ENCODE measurements around the gene GRM8. TPM values are rescaled to one million over a fixed set of nuclear protein-coding genes. Genes with fewer than 3 reads are reported as not detected.
A peak's percentile ranks its signal among the peaks of the same experiment; 100 is the strongest.

The GRM8 gene
- total and polyA plus RNA-seq, 9 of the 15 experiments (the other 6 are each of a cell fraction or from before 2014, with no cell fraction given), result 0.13 TPM; not detected in 7

DNA sequence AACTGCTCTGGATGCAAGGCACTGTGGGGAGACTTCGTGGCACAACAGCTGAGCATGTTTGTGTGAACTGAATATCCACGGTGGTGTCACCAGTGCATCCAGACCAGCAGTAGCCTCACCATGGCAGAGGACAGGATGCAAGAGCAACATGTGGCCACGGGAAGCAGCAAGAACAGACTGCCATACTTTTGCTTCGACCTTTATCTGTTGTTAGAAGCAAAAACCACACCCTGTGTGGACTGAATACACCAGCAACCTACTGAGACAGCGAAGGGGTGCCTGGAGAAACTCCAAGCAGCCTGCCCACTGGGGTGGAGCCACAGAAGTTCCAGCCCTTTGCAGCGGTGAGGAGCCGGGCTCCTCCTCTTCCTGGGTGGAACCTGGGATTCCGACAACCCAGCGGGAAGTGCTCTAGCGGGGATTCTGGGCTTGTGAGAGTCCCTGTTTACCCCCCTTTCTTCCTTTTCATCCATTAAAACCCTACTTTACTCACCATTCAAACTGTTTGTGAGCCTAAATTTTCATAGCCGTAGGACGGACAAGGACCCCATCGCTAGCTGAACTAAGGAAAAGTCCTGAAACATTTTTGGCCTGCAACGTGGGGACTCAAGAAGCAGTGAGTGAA, 584.9 kb downstream of the GRM8 start (continued):
- TF ChIP-seq FOS (IDR thresholded peaks at IDR 0.05; ENCODE audit: extremely low read depth, insufficient read length), result no peak
- TF ChIP-seq, protein P1, sequence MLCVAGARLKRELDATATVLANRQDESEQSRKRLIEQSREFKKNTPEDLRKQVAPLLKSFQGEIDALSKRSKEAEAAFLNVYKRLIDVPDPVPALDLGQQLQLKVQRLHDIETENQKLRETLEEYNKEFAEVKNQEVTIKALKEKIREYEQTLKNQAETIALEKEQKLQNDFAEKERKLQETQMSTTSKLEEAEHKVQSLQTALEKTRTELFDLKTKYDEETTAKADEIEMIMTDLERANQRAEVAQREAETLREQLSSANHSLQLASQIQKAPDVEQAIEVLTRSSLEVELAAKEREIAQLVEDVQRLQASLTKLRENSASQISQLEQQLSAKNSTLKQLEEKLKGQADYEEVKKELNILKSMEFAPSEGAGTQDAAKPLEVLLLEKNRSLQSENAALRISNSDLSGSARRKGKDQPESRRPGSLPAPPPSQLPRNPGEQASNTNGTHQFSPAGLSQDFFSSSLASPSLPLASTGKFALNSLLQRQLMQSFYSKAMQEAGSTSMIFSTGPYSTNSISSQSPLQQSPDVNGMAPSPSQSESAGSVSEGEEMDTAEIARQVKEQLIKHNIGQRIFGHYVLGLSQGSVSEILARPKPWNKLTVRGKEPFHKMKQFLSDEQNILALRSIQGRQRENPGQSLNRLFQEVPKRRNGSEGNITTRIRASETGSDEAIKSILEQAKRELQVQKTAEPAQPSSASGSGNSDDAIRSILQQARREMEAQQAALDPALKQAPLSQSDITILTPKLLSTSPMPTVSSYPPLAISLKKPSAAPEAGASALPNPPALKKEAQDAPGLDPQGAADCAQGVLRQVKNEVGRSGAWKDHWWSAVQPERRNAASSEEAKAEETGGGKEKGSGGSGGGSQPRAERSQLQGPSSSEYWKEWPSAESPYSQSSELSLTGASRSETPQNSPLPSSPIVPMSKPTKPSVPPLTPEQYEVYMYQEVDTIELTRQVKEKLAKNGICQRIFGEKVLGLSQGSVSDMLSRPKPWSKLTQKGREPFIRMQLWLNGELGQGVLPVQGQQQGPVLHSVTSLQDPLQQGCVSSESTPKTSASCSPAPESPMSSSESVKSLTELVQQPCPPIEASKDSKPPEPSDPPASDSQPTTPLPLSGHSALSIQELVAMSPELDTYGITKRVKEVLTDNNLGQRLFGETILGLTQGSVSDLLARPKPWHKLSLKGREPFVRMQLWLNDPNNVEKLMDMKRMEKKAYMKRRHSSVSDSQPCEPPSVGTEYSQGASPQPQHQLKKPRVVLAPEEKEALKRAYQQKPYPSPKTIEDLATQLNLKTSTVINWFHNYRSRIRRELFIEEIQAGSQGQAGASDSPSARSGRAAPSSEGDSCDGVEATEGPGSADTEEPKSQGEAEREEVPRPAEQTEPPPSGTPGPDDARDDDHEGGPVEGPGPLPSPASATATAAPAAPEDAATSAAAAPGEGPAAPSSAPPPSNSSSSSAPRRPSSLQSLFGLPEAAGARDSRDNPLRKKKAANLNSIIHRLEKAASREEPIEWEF (CRISPR knock-in tag; IDR thresholded peaks at IDR 0.05), result no peak
- no peak for TF ChIP-seq ZKSCAN1 (IDR thresholded peaks at IDR 0.05; ENCODE audit: low read depth, low read length)
- no peak for TF ChIP-seq BDP1 (IDR thresholded peaks at IDR 0.05; ENCODE audit: insufficient read depth, insufficient read length)
- no peak for TF ChIP-seq HNRNPK (IDR thresholded peaks at IDR 0.05; ENCODE audit: low read depth, low read length, poor library complexity, severe bottlenecking)
- no peak for TF ChIP-seq SRF (CRISPR knock-in tag; IDR thresholded peaks at IDR 0.05)
- no peak for TF ChIP-seq KLF13 (tag; IDR thresholded peaks at IDR 0.05; ENCODE audit: borderline replicate concordance, low read depth)
- peak; percentile 71 for TF ChIP-seq POLR2G (IDR thresholded peaks at IDR 0.05; ENCODE audit: low read depth, low read length)
- TF ChIP-seq, protein P2, sequence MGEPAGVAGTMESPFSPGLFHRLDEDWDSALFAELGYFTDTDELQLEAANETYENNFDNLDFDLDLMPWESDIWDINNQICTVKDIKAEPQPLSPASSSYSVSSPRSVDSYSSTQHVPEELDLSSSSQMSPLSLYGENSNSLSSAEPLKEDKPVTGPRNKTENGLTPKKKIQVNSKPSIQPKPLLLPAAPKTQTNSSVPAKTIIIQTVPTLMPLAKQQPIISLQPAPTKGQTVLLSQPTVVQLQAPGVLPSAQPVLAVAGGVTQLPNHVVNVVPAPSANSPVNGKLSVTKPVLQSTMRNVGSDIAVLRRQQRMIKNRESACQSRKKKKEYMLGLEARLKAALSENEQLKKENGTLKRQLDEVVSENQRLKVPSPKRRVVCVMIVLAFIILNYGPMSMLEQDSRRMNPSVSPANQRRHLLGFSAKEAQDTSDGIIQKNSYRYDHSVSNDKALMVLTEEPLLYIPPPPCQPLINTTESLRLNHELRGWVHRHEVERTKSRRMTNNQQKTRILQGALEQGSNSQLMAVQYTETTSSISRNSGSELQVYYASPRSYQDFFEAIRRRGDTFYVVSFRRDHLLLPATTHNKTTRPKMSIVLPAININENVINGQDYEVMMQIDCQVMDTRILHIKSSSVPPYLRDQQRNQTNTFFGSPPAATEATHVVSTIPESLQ (CRISPR knock-in tag; IDR thresholded peaks at IDR 0.05), result no peak
- no peak for TF ChIP-seq ZBTB1 (CRISPR knock-in tag; IDR thresholded peaks at IDR 0.05; ENCODE audit: borderline replicate concordance, low read depth)
- TF ChIP-seq SNIP1 (IDR thresholded peaks at IDR 0.05; ENCODE audit: low read depth), result no peak
- no peak for TF ChIP-seq CBFA2T2 (conservative IDR thresholded peaks at IDR 0.05)
- peak; percentile 15; the same call in 1 of the 2 replicates for TF ChIP-seq EHMT2 (IDR thresholded peaks at IDR 0.05)
- TF ChIP-seq SOX6 (IDR thresholded peaks at IDR 0.05), result no peak
- no peak for TF ChIP-seq ZNF263 (CRISPR knock-in tag; IDR thresholded peaks at IDR 0.05; ENCODE audit: borderline replicate concordance)
- TF ChIP-seq POLR2A (conservative IDR thresholded peaks at IDR 0.05), result peak; percentile 94
- TF ChIP-seq LCOR (CRISPR knock-in tag; IDR thresholded peaks at IDR 0.05), result no peak
- peak; percentile 49 for TF ChIP-seq TAF9B (IDR thresholded peaks at IDR 0.05; ENCODE audit: partially characterized antibody)
- TF ChIP-seq ZNF431 (CRISPR knock-in tag; IDR thresholded peaks at IDR 0.05), result no peak
- TF ChIP-seq, protein P3, sequence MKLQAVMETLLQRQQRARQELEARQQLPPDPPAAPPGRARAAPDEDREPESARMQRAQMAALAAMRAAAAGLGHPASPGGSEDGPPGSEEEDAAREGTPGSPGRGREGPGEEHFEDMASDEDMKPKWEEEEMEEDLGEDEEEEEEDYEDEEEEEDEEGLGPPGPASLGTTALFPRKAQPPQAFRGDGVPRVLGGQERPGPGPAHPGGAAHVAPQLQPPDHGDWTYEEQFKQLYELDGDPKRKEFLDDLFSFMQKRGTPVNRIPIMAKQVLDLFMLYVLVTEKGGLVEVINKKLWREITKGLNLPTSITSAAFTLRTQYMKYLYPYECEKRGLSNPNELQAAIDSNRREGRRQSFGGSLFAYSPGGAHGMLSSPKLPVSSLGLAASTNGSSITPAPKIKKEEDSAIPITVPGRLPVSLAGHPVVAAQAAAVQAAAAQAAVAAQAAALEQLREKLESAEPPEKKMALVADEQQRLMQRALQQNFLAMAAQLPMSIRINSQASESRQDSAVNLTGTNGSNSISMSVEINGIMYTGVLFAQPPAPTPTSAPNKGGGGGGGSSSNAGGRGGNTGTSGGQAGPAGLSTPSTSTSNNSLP (IDR thresholded peaks at IDR 0.05; ENCODE audit: borderline replicate concordance, low read depth, low read length), result no peak
- peak; percentile 66 for TF ChIP-seq SMAD1 (IDR thresholded peaks at IDR 0.05; ENCODE audit: low read depth, low read length, partially characterized antibody)

All from K562 (cell line).